Measurements from ENCODE around the gene NELL2. TPM values are rescaled to one million over a fixed set of nuclear protein-coding genes. Genes with fewer than 3 reads are reported as not detected.

The NELL2 gene
- total RNA-seq, 4 donors from 2014 or later: 0.51 to 4.2 (median 1.8) TPM

- no peak for TF ChIP-seq CTCF (IDR thresholded peaks at IDR 0.05; ENCODE audit: low read depth)
These were observed 212.8 kb downstream of the NELL2 start for GRCh38 chr12:44663291-44663690.

- TF ChIP-seq CTCF (IDR thresholded peaks at IDR 0.05; ENCODE audit: low read depth): no peak
These were observed 220.3 kb downstream of the NELL2 start for GRCh38 chr12:44655846-44656245.

GRCh38 chr12:44654646-44655639 lies 221.2 kb downstream of the NELL2 start:
- no peak for TF ChIP-seq CTCF (IDR thresholded peaks at IDR 0.05; ENCODE audit: low read depth)

GRCh38 chr12:44653861-44654527 lies 222.1 kb downstream of the NELL2 start:
- TF ChIP-seq CTCF (IDR thresholded peaks at IDR 0.05; ENCODE audit: low read depth): no peak

- TF ChIP-seq CTCF (IDR thresholded peaks at IDR 0.05; ENCODE audit: low read depth): no peak
These were observed 226.4 kb downstream of the NELL2 start for GRCh38 chr12:44649693-44650092.

- TF ChIP-seq CTCF (IDR thresholded peaks at IDR 0.05; ENCODE audit: low read depth): no peak
These were observed 228.0 kb downstream of the NELL2 start for GRCh38 chr12:44647917-44648690.
